ENCODE measurements around the gene CREB3L1.

CREB3L1 gene

DNA sequence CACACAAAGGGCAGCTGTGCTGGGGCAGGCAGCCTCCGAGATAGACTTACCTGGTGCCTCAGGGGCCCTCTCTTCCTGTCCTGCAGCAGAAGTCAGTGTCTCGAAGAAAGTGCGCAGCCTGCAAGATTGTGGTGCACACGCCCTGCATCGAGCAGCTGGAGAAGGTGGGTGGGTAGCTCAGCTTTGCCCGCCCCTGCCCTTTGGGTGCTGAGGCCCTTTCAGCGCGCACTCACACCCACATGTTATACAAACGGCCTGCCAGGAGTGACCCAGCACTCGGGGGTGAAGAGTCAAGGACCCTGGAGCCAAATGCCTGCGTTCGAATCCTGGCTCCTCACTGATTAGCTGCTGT, 90.4 kb downstream of the CREB3L1 start:
- DNase-seq = no peak

DNA sequence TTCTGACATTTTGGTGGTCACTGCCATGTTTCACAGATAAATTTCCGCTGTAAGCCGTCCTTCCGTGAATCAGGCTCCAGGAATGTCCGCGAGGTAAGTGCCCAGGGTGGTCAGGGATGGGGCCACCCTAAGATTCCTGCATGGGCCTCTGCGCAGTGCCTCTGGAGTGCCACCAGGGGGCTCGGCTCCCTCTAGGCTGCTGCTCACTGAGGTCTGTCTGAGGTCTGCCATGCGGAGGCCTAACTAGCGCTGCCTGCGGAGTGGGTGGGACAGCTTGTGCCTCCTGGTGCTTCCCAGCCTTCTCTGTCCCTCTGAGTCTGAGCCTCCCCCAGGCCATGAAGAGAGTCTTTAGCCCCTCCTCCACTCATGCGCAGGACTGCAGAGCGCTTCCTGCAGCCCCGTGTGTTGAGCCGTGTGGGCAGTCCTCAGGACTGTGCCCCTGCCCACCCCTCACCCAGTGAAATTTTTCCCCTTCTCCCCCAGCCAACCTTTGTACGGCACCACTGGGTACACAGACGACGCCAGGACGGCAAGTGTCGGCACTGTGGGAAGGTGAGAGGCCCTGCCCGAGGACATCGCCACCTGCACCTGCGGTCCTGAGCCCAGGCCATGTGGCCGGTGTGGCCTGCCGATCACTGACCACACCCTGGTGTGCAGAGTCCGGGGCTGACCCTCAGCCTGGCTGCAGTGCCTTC, 92.1 kb downstream of the CREB3L1 start:
- DNase-seq = peak in 1 of 2 experiments; percentile 71

DNA sequence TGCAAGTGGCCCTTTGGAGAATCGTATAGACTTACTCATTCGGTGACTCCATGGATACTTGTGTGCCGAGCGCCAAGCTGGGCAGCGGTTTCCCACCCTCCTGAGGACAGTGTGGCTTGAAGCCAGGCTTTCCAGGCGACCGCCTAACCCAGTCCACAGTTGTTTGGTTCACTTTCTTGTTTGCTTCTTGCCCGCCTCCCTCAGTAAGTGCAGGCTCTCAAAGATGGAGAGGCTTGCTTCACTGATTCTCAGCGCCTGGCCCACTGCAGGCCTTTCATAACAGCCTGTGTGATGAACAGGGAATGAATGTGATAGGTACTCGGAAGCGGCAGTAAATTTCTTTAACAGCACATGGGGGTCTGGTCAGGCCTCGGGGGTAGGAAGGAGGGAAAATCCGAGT, 92.8 kb downstream of the CREB3L1 start:
- no peak for DNase-seq
